GM23248 (cell line): Measurements from ENCODE around the gene RERE. TPM values are rescaled to one million over a fixed set of nuclear protein-coding genes. Genes with fewer than 3 reads are reported as not detected.

Experiments used
- DNase-seq: peaks from one replicate; pipeline ENCODE4 v3.0.0-alpha.2; 2015
- H2AFZ ChIP-seq: fragments of 200-600 bp; sonication (generic); 2 replicates; pipeline ENCODE4 v1.6.1; 2016; ENCODE audit warnings: antibody characterized with exemption
- H3F3A ChIP-seq: fragments of 200-600 bp; sonication (generic); 2 replicates; pipeline ENCODE4 v1.6.1; 2016; ENCODE audit warnings: mild to moderate bottlenecking, antibody characterized with exemption, mixed run types; ENCODE audit not compliant: insufficient read depth
- H3K27ac ChIP-seq: fragments of 200-600 bp; sonication (generic); 2 replicates; pipeline ENCODE4 v1.5.1; 2016; ENCODE audit warnings: mild to moderate bottlenecking
- H3K27me3 ChIP-seq: fragments of 200-600 bp; sonication (generic); replicated peaks from 2 replicates; pipeline ENCODE4 v1.6.1; 2016; ENCODE audit warnings: mild to moderate bottlenecking; ENCODE audit not compliant: insufficient read depth
- H3K36me3 ChIP-seq: fragments of 200-600 bp; sonication (generic); 2 replicates; pipeline ENCODE4 v1.6.1; 2016; ENCODE audit warnings: low read depth, mild to moderate bottlenecking
- H3K4me1 ChIP-seq: fragments of 200-600 bp; sonication (generic); 2 replicates; pipeline ENCODE4 v1.6.1; 2016; ENCODE audit warnings: mild to moderate bottlenecking; ENCODE audit not compliant: insufficient read depth
- H3K4me2 ChIP-seq: fragments of 200-600 bp; sonication (generic); one replicate; pipeline ENCODE4 v1.6.1; 2016; ENCODE audit warnings: mild to moderate bottlenecking; ENCODE audit not compliant: unreplicated experiment
- H3K4me3 ChIP-seq: fragments of 200-600 bp; sonication (generic); 2 replicates; pipeline ENCODE4 v1.5.1; 2016; ENCODE audit warnings: mild to moderate bottlenecking
- H3K79me2 ChIP-seq: fragments of 200-600 bp; sonication (generic); 2 replicates; pipeline ENCODE4 v1.6.1; 2016; ENCODE audit warnings: mild to moderate bottlenecking; ENCODE audit not compliant: insufficient read depth
- H3K9ac ChIP-seq: fragments of 200-600 bp; sonication (generic); 2 replicates; pipeline ENCODE4 v1.6.1; 2016; ENCODE audit warnings: mild to moderate bottlenecking
- H3K9me2 ChIP-seq: fragments of 200-600 bp; sonication (generic); 2 replicates; pipeline ENCODE4 v1.6.1; 2016; ENCODE audit warnings: mixed run types, mild to moderate bottlenecking, moderate library complexity; ENCODE audit not compliant: insufficient read depth
- H3K9me3 ChIP-seq: fragments of 200-600 bp; sonication (generic); one replicate; pipeline ENCODE4 v1.6.1; 2017; ENCODE audit warnings: low read depth
- H4K20me1 ChIP-seq: fragments of 200-600 bp; sonication (generic); 2 replicates; pipeline ENCODE4 v1.6.0; 2016; ENCODE audit not compliant: insufficient read depth
- EZH2 ChIP-seq: fragments of 200-600 bp; sonication (generic); IDR thresholded peaks from 2 replicates; pipeline ENCODE4 v1.6.1; 2018; ENCODE audit warnings: antibody characterized with exemption, mild to moderate bottlenecking; ENCODE audit not compliant: insufficient read depth, poor library complexity, severe bottlenecking
- EZH2phosphoT487 ChIP-seq: fragments of 200-600 bp; sonication (generic); IDR thresholded peaks from 2 replicates; pipeline ENCODE4 v1.6.1; 2018; ENCODE audit warnings: antibody characterized with exemption, moderate library complexity, mild to moderate bottlenecking, low read depth; ENCODE audit not compliant: insufficient read depth
- WGBS, 2 experiments: methylation state at CpG; one replicate each; pipeline ENCODE4 v1.1.6; 2015 to 2017; ENCODE audit warnings: low lambda C conversion rate in 2 of 2, low coverage in 1 of 2; ENCODE audit errors: missing lambda C conversion rate in 2 of 2; 5-methylcytosine and 5-hydroxymethylcytosine counted together
- in situ Hi-C: fragments of 300-500 bp; cut with MboI; formaldehyde crosslinking; loops from 2 replicates; pipeline ENCODE4 v1.15.0; 2020
- polyA plus RNA-seq: library from polyadenylated mRNA; unstranded; fragments of >200 nt; fragmentation: Nextera tagmentation; extraction: Ambion mirVana; gene quantifications from 2 replicates; pipeline ENCODE4 v1.2.1, GENCODE V29; 2016
- total RNA-seq: library from RNA; depleted of rRNA; stranded (reverse); fragments of >200 nt; shearing (Covaris generic); gene quantifications from 2 replicates; pipeline ENCODE4 v1.2.3, GENCODE V29; 2014

RERE gene
- total and polyA plus RNA-seq, 2 experiments from 2014 or later, result 26.0 to 26.2 TPM

GRCh38 chr1:8358897-8359616 is 458.4 kb downstream of the RERE start:
- Histone ChIP-seq H3K27me3 (no peaks in the 10 kb centered on the region), H3K4me3 (no peak overlapping the region), H3K9me3 (no peaks in the 10 kb centered on the region), H3K27ac (no peak overlapping the region), H3K9me2 (no peaks in the 10 kb centered on the region), H3K79me2 (peaks cover 20% of the 10 kb centered on the region), H3K9ac (no peak overlapping the region), H4K20me1 (no peaks in the 10 kb centered on the region), H2AFZ (no peak overlapping the region), H3F3A (no peaks in the 10 kb centered on the region), H3K4me1 (no peaks in the 10 kb centered on the region), H3K4me2 (no peak overlapping the region), H3K36me3 (peaks cover 25% of the 10 kb centered on the region; the same call in 1 of the 2 replicates)
- TF ChIP-seq EZH2 (no peak), EZH2phosphoT487 (no peak)
- DNase-seq, result no peak
- in situ Hi-C loops, result no loop called here
- WGBS, 2 experiments, result 89 to 90% methylated on average over 26 of the region's 26 CpGs

GRCh38 chr1:8358241-8358896 is 459.1 kb downstream of the RERE start:
- no peaks in the 10 kb centered on the region for H3K9me2 ChIP-seq
- in situ Hi-C loops, result no loop called here
- H3K4me3 ChIP-seq, result no peak overlapping the region
- H3K4me1 ChIP-seq, result no peaks in the 10 kb centered on the region
- H3K9me3 ChIP-seq, result no peaks in the 10 kb centered on the region
- no peak overlapping the region for H2AFZ ChIP-seq
- peaks cover 31% of the 10 kb centered on the region; the same call in 1 of the 2 replicates for H3K36me3 ChIP-seq
- H3K27ac ChIP-seq, result no peak overlapping the region
- no peaks in the 10 kb centered on the region for H3F3A ChIP-seq
- peaks cover 13% of the 10 kb centered on the region for H3K79me2 ChIP-seq
- WGBS, 2 experiments, result 92 to 98% methylated on average over 26 to 46 of the region's 46 CpGs
- H3K27me3 ChIP-seq, result no peaks in the 10 kb centered on the region
- DNase-seq, result no peak
- no peaks in the 10 kb centered on the region for H4K20me1 ChIP-seq
- H3K9ac ChIP-seq, result no peak overlapping the region
- TF ChIP-seq EZH2 (no peak), EZH2phosphoT487 (no peak)
- H3K4me2 ChIP-seq, result no peak overlapping the region

DNA sequence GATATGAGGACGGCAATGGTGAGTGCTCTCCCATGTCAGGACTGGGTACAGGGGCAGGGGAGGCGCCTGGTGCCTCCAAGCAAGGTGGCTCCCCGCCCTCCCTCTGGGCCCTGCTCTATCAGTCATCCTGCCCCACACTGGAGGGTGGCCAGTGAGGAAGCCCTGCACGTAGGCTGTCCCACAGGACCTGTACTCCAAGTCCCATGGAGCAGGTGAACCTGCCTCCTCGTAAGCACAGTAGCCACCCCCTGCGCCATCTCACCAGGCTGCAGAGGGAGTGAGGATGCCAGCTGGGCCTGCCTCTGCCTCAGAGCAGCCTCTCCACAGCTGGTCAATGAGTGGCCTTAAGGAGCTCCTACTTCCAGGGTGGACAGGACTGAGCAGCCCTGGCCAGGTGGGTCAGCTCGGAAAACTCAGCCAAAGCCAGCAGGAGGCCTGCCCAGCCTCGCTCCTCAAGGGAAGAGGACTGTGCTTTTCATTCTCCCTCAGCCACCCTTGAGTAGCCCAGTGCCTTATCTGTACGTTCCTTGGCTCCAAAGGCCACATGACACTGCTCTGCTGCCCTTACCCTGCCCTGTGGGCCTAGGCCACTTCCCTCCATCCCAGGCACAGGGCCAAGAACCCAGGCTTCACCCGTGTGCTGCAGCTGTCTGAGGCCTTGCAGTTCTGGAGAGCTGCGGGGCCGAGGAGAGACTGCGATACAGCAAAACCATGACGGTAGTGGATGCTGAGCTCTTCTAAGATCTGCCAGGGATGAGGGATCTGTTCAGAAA is 459.9 kb downstream of the RERE start:
- Histone ChIP-seq H3K4me2 (no peak overlapping the region), H3K9me2 (no peaks in the 10 kb centered on the region), H3K4me1 (no peaks in the 10 kb centered on the region), H3K27me3 (no peaks in the 10 kb centered on the region), H4K20me1 (no peaks in the 10 kb centered on the region), H2AFZ (no peak overlapping the region), H3F3A (0 out of 2 replicates have a peak, but pooled peaks cover 1% of the 10 kb centered on the region), H3K4me3 (no peak overlapping the region), H3K36me3 (peaks cover 37% of the 10 kb centered on the region; the same call in 1 of the 2 replicates), H3K9ac (no peak overlapping the region), H3K27ac (no peak overlapping the region), H3K9me3 (no peaks in the 10 kb centered on the region), H3K79me2 (peaks cover 9% of the 10 kb centered on the region; the same call in 1 of the 2 replicates)
- no peak for TF ChIP-seq EZH2phosphoT487
- TF ChIP-seq EZH2, result no peak
- no peak for DNase-seq
- WGBS, 2 experiments, result 84% methylated on average over 14 of the region's 14 CpGs
- in situ Hi-C loops, result no loop called here
